Fibroblast of pulmonary artery (primary cell): ENCODE results near the gene MOGAT3.
A peak's percentile ranks its signal among the peaks of the same experiment; 100 is the strongest.

Experiments
- DNase-seq: peaks from one replicate; pipeline ENCODE4 v3.0.0-alpha.2; 2010; ENCODE audit warnings: low read depth
- H3K4me3 ChIP-seq: replicated peaks from 2 replicates; pipeline ENCODE4 v1.5.1; 2011; ENCODE audit warnings: low read depth, mild to moderate bottlenecking, control low read depth, low read length, moderate library complexity
- TF ChIP-seq, protein P1 (sequence below): IDR thresholded peaks from 2 replicates; pipeline ENCODE4 v1.5.1; 2011; ENCODE audit warnings: mild to moderate bottlenecking, control low read depth, low read length, inconsistent platforms; ENCODE audit errors: missing control alignments

Gene MOGAT3

DNA sequence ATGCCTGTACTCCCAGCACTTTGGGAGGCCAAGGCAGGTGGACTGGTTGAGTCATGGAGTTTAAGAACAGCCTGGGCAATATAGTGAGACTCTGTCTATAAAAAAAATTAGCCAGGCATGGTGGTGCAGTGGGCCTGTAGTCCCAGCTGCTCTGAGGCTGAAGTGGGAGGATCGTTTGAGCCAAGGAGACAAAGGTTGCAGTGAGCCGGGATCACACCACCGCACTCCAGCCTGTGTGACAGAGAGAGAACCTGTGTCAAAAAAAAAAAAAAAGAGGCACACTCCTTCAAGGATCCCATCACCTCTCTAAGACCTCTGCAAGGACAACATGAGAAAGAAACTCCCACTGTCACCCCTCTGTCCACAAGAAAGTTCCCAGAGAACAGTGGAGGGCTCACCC lies 25.2 kb downstream of the MOGAT3 start:
- TF ChIP-seq, protein P1, sequence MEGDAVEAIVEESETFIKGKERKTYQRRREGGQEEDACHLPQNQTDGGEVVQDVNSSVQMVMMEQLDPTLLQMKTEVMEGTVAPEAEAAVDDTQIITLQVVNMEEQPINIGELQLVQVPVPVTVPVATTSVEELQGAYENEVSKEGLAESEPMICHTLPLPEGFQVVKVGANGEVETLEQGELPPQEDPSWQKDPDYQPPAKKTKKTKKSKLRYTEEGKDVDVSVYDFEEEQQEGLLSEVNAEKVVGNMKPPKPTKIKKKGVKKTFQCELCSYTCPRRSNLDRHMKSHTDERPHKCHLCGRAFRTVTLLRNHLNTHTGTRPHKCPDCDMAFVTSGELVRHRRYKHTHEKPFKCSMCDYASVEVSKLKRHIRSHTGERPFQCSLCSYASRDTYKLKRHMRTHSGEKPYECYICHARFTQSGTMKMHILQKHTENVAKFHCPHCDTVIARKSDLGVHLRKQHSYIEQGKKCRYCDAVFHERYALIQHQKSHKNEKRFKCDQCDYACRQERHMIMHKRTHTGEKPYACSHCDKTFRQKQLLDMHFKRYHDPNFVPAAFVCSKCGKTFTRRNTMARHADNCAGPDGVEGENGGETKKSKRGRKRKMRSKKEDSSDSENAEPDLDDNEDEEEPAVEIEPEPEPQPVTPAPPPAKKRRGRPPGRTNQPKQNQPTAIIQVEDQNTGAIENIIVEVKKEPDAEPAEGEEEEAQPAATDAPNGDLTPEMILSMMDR: no peak
- no peak overlapping the region for H3K4me3 ChIP-seq
- DNase-seq: no peak

GRCh38 chr7:101174322-101174854 lies 26.4 kb downstream of the MOGAT3 start:
- no peak overlapping the region for H3K4me3 ChIP-seq
- DNase-seq: no peak
- TF ChIP-seq, protein P1: no peak

DNA sequence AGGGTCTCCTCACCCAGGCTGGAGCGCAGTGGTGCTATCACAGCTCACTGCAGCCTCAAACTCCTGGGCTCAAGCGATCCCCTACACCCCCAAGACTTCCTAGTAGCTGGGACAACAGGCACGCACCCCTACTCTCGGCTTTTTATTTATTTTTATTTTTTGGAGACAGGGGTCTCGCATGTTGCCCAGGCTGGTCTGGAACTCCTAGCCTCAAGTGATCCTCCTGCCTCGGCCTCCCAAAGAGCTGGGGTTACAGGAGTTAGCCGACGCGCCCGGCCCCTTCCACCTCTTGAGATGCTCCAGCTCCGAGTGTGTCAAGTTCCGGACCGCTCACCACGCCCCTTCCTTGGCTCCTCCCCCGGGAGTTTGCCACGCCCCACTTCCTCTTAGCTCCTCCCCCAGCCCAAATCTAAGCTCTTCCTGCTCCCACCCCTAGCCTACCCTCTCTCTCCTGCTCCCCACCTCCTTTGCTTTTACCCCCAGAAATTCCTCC lies 27.0 kb downstream of the MOGAT3 start:
- peak; percentile 58 for DNase-seq
- TF ChIP-seq, protein P1: no peak
- H3K4me3 ChIP-seq: no peak overlapping the region

DNA sequence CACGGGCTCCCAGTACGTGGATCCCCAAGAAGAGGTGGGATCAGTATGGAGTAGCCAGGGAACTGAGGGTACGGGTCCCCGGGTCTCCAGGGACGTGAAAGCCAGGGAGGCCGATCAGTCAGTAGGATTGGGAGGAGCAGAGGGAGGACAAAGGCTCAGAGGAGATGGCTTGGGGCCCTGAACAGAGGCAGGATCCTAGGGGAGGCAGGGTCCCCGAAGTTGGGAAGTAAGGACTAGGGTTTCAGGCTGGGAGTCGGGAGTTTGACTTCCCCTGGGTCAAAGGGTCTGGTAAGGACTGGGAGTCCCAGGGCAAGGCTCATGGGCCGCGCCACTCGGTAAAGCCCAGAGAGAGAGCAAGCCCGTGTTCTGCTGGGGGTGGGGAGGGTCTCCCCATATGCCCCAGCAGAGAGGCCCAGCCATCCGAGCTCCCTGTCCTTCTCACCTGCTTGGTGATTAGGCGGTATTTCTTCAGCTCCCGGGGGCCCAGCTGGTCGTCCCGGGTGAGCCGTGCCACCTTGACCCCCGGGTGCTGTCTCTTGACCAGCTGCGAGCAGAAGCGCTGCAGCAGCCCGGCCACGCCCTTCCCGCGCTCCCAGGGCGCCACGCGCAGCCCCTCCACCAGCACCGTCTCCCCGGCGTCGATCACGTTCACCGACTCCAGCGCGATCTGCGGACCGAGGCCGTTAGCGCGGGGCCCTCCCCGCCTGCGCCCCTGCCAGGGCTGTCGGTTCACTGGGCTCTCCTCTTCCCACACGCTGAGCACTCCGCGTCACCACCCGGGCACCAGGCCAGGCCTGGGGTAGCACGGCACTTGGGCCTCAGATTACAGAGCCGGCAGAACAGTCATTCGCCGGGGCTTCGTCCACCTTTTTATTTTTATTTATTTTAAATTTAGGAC lies 27.7 kb downstream of the MOGAT3 start:
- DNase-seq: peak; percentile 78
- no peak overlapping the region for H3K4me3 ChIP-seq

GRCh38 chr7:101172005-101172853 lies 28.6 kb downstream of the MOGAT3 start:
- no peak overlapping the region for H3K4me3 ChIP-seq
- TF ChIP-seq, protein P1: no peak
- DNase-seq: no peak

More for the DNA sequence above, 27.7 kb downstream of the MOGAT3 start:
- TF ChIP-seq, protein P1: no peak

- TF ChIP-seq, protein P1: peak; percentile 30
- no peak for DNase-seq
- no peak overlapping the region for H3K4me3 ChIP-seq
These were observed 29.4 kb downstream of the MOGAT3 start for GRCh38 chr7:101171442-101171837.
